ENCODE measurements around the gene CCDC198. TPM values are rescaled to one million over a fixed set of nuclear protein-coding genes. Genes with fewer than 3 reads are reported as not detected.

Gene CCDC198
- total and polyA plus RNA-seq, 4 donors: 11.2 to 47.7 (median 18.6) TPM

DNA sequence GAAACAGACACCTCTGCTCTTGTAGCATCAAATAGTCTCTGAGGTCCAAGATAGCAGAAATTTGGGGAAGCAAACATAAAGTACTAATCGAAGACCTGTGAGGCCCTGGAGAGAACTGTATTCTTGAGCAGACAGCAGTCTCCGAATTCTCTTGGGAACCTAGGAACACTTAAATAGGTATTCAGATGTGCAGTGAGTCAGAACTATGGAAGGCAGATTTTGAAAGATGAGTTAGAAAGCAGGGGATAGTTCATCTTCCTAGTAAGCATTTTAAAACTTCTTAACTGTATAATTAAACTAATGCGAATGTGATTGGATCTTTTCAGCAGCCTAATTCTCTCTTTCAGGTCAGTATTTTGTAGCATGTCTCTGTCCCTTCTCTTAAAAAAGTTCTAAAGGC is 72.7 kb downstream of the CCDC198 start:
- Histone ChIP-seq H3K9ac (ENCODE audit: low read depth in 1 of 2, low read length in 2 of 2) (no peak overlapping the region), H3K9me3 (ENCODE audit: control insufficient read depth in 4 of 4, low read length in 3 of 4) (no peaks in the 10 kb centered on the region), H3K27me3 (ENCODE audit: control insufficient read depth in 4 of 4, insufficient read depth in 4 of 4, low read length in 3 of 4) (no peaks in the 10 kb centered on the region), H3K4me1 (ENCODE audit: control insufficient read depth in 4 of 4, insufficient read depth in 4 of 4, low read length in 3 of 4) (peaks cover 0 to 2% (median 0%) of the 10 kb centered on the region in 4 donors), H3K27ac (ENCODE audit: low read depth in 1 of 2, low read length in 2 of 2) (no peak overlapping the region), H3K36me3 (ENCODE audit: control insufficient read depth in 4 of 4, insufficient read depth in 3 of 4, low read depth in 1 of 4, low read length in 3 of 4) (no peaks in the 10 kb centered on the region), H3K4me3 (ENCODE audit: low read depth in 1 of 3, low read length in 3 of 3) (no peak overlapping the region)
- TF ChIP-seq SP1 (IDR thresholded peaks at IDR 0.05) (no peak), HNF4G (IDR thresholded peaks at IDR 0.05) (no peak), YY1 (IDR thresholded peaks at IDR 0.05) (no peak), NR2F2 (IDR thresholded peaks at IDR 0.05) (no peak), TAF1 (conservative IDR thresholded peaks at IDR 0.05) (no peak), HNF4A (conservative IDR thresholded peaks at IDR 0.05) (no peak), FOXA1 (IDR thresholded peaks at IDR 0.05) (no peak), JUND (IDR thresholded peaks at IDR 0.05) (no peak), RXRA (IDR thresholded peaks at IDR 0.05) (no peak), RAD21 (IDR thresholded peaks at IDR 0.05) (no peak), FOXA2 (IDR thresholded peaks at IDR 0.05) (no peak), EGR1 (IDR thresholded peaks at IDR 0.05; ENCODE audit: low read depth in 2 of 2) (no peak), GABPA (IDR thresholded peaks at IDR 0.05 in 1 of 2, conservative IDR thresholded peaks at IDR 0.05 in 1 of 2) (no peak)
- TF ChIP-seq, protein P1, sequence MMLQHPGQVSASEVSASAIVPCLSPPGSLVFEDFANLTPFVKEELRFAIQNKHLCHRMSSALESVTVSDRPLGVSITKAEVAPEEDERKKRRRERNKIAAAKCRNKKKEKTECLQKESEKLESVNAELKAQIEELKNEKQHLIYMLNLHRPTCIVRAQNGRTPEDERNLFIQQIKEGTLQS (IDR thresholded peaks at IDR 0.05): no peak
- TF ChIP-seq, protein P2, sequence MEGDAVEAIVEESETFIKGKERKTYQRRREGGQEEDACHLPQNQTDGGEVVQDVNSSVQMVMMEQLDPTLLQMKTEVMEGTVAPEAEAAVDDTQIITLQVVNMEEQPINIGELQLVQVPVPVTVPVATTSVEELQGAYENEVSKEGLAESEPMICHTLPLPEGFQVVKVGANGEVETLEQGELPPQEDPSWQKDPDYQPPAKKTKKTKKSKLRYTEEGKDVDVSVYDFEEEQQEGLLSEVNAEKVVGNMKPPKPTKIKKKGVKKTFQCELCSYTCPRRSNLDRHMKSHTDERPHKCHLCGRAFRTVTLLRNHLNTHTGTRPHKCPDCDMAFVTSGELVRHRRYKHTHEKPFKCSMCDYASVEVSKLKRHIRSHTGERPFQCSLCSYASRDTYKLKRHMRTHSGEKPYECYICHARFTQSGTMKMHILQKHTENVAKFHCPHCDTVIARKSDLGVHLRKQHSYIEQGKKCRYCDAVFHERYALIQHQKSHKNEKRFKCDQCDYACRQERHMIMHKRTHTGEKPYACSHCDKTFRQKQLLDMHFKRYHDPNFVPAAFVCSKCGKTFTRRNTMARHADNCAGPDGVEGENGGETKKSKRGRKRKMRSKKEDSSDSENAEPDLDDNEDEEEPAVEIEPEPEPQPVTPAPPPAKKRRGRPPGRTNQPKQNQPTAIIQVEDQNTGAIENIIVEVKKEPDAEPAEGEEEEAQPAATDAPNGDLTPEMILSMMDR (IDR thresholded peaks at IDR 0.05; ENCODE audit: low read depth, low read length, missing input control): no peak
- TF ChIP-seq, protein P3, sequence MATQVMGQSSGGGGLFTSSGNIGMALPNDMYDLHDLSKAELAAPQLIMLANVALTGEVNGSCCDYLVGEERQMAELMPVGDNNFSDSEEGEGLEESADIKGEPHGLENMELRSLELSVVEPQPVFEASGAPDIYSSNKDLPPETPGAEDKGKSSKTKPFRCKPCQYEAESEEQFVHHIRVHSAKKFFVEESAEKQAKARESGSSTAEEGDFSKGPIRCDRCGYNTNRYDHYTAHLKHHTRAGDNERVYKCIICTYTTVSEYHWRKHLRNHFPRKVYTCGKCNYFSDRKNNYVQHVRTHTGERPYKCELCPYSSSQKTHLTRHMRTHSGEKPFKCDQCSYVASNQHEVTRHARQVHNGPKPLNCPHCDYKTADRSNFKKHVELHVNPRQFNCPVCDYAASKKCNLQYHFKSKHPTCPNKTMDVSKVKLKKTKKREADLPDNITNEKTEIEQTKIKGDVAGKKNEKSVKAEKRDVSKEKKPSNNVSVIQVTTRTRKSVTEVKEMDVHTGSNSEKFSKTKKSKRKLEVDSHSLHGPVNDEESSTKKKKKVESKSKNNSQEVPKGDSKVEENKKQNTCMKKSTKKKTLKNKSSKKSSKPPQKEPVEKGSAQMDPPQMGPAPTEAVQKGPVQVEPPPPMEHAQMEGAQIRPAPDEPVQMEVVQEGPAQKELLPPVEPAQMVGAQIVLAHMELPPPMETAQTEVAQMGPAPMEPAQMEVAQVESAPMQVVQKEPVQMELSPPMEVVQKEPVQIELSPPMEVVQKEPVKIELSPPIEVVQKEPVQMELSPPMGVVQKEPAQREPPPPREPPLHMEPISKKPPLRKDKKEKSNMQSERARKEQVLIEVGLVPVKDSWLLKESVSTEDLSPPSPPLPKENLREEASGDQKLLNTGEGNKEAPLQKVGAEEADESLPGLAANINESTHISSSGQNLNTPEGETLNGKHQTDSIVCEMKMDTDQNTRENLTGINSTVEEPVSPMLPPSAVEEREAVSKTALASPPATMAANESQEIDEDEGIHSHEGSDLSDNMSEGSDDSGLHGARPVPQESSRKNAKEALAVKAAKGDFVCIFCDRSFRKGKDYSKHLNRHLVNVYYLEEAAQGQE (IDR thresholded peaks at IDR 0.05): no peak
- TF ChIP-seq, protein P4, sequence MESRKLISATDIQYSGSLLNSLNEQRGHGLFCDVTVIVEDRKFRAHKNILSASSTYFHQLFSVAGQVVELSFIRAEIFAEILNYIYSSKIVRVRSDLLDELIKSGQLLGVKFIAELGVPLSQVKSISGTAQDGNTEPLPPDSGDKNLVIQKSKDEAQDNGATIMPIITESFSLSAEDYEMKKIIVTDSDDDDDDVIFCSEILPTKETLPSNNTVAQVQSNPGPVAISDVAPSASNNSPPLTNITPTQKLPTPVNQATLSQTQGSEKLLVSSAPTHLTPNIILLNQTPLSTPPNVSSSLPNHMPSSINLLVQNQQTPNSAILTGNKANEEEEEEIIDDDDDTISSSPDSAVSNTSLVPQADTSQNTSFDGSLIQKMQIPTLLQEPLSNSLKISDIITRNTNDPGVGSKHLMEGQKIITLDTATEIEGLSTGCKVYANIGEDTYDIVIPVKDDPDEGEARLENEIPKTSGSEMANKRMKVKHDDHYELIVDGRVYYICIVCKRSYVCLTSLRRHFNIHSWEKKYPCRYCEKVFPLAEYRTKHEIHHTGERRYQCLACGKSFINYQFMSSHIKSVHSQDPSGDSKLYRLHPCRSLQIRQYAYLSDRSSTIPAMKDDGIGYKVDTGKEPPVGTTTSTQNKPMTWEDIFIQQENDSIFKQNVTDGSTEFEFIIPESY (IDR thresholded peaks at IDR 0.05): no peak
- TF ChIP-seq, protein P5, sequence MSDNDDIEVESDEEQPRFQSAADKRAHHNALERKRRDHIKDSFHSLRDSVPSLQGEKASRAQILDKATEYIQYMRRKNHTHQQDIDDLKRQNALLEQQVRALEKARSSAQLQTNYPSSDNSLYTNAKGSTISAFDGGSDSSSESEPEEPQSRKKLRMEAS (IDR thresholded peaks at IDR 0.05): no peak
- no peak for DNase-seq (ENCODE audit: low spot score)
- WGBS: 96% methylated on average over 3 of the region's 3 CpGs

All from liver (tissue), 9 donors.